Measurements from ENCODE around the gene COA3. TPM values are rescaled to one million over a fixed set of nuclear protein-coding genes. Genes with fewer than 3 reads are reported as not detected.
A peak's percentile ranks its signal among the peaks of the same experiment; 100 is the strongest.

Gene COA3
- total and polyA plus RNA-seq, 2 experiments from 2014 or later, result 81.2 to 138 TPM

DNA sequence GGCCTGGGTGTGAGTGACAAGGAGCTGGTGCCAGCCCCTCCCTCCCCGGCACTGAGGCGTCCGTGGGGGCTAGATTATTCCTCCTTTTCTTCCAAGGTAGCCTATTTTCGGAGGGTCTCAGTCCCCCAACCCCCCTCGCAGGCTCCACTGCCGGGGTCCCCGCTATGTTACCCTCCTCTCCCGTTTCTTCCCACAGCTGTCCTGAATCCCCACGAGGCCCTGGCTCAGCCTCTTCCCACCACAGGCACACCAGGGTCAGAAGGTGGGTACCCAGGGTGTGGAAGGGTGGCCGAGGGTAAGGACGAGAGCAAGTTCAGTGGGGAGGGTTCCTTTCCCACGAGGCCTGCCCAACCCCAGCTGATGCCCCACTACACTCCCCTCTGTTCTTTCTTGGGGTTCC lies 36.9 kb downstream of the COA3 start:
- ATAC-seq (no peak), DNase-seq (ENCODE audit: low spot score) (no peak)
- peaks cover 41% of the 10 kb centered on the region for H3K27me3 Mint-ChIP-seq (ENCODE audit: insufficient read depth, low read depth, poor library complexity)
- Histone ChIP-seq H3K27me3 (ENCODE audit: insufficient read depth) (peaks cover 40% of the 10 kb centered on the region), H3K4me2 (peak overlapping the region; percentile 96), H3K36me3 (ENCODE audit: insufficient read depth) (no peaks in the 10 kb centered on the region; the same call in 1 of the 2 replicates), H4K20me1 (replicated peaks; ENCODE audit: insufficient read depth) (no peaks in the 10 kb centered on the region), H3K79me2 (replicated peaks; ENCODE audit: insufficient read depth) (no peaks in the 10 kb centered on the region), H3K9me2 (ENCODE audit: insufficient read depth) (no peaks in the 10 kb centered on the region), H3K4me1 (ENCODE audit: insufficient read depth) (peaks cover 15% of the 10 kb centered on the region; the same call in 1 of the 2 replicates), H3F3A (replicated peaks; ENCODE audit: low read depth) (no peaks in the 10 kb centered on the region; the same call in 1 of the 2 replicates), H3K27ac (ENCODE audit: low read depth) (no peak overlapping the region), H3K4me3 (peak overlapping the region; percentile 80), H2AFZ (peak overlapping the region; percentile 81; the same call in 1 of the 2 replicates)
- H3K9me3 Mint-ChIP-seq, result no peaks in the 10 kb centered on the region
- no peaks in the 10 kb centered on the region for H3K36me3 Mint-ChIP-seq (ENCODE audit: low read depth)
- TF ChIP-seq EZH2phosphoT487 (IDR thresholded peaks at IDR 0.05; ENCODE audit: unreplicated experiment), result no peak
- TF ChIP-seq, protein P1, sequence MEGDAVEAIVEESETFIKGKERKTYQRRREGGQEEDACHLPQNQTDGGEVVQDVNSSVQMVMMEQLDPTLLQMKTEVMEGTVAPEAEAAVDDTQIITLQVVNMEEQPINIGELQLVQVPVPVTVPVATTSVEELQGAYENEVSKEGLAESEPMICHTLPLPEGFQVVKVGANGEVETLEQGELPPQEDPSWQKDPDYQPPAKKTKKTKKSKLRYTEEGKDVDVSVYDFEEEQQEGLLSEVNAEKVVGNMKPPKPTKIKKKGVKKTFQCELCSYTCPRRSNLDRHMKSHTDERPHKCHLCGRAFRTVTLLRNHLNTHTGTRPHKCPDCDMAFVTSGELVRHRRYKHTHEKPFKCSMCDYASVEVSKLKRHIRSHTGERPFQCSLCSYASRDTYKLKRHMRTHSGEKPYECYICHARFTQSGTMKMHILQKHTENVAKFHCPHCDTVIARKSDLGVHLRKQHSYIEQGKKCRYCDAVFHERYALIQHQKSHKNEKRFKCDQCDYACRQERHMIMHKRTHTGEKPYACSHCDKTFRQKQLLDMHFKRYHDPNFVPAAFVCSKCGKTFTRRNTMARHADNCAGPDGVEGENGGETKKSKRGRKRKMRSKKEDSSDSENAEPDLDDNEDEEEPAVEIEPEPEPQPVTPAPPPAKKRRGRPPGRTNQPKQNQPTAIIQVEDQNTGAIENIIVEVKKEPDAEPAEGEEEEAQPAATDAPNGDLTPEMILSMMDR (conservative IDR thresholded peaks at IDR 0.05; ENCODE audit: low read depth in 2 of 2), result no peak
- TF ChIP-seq, protein P2, sequence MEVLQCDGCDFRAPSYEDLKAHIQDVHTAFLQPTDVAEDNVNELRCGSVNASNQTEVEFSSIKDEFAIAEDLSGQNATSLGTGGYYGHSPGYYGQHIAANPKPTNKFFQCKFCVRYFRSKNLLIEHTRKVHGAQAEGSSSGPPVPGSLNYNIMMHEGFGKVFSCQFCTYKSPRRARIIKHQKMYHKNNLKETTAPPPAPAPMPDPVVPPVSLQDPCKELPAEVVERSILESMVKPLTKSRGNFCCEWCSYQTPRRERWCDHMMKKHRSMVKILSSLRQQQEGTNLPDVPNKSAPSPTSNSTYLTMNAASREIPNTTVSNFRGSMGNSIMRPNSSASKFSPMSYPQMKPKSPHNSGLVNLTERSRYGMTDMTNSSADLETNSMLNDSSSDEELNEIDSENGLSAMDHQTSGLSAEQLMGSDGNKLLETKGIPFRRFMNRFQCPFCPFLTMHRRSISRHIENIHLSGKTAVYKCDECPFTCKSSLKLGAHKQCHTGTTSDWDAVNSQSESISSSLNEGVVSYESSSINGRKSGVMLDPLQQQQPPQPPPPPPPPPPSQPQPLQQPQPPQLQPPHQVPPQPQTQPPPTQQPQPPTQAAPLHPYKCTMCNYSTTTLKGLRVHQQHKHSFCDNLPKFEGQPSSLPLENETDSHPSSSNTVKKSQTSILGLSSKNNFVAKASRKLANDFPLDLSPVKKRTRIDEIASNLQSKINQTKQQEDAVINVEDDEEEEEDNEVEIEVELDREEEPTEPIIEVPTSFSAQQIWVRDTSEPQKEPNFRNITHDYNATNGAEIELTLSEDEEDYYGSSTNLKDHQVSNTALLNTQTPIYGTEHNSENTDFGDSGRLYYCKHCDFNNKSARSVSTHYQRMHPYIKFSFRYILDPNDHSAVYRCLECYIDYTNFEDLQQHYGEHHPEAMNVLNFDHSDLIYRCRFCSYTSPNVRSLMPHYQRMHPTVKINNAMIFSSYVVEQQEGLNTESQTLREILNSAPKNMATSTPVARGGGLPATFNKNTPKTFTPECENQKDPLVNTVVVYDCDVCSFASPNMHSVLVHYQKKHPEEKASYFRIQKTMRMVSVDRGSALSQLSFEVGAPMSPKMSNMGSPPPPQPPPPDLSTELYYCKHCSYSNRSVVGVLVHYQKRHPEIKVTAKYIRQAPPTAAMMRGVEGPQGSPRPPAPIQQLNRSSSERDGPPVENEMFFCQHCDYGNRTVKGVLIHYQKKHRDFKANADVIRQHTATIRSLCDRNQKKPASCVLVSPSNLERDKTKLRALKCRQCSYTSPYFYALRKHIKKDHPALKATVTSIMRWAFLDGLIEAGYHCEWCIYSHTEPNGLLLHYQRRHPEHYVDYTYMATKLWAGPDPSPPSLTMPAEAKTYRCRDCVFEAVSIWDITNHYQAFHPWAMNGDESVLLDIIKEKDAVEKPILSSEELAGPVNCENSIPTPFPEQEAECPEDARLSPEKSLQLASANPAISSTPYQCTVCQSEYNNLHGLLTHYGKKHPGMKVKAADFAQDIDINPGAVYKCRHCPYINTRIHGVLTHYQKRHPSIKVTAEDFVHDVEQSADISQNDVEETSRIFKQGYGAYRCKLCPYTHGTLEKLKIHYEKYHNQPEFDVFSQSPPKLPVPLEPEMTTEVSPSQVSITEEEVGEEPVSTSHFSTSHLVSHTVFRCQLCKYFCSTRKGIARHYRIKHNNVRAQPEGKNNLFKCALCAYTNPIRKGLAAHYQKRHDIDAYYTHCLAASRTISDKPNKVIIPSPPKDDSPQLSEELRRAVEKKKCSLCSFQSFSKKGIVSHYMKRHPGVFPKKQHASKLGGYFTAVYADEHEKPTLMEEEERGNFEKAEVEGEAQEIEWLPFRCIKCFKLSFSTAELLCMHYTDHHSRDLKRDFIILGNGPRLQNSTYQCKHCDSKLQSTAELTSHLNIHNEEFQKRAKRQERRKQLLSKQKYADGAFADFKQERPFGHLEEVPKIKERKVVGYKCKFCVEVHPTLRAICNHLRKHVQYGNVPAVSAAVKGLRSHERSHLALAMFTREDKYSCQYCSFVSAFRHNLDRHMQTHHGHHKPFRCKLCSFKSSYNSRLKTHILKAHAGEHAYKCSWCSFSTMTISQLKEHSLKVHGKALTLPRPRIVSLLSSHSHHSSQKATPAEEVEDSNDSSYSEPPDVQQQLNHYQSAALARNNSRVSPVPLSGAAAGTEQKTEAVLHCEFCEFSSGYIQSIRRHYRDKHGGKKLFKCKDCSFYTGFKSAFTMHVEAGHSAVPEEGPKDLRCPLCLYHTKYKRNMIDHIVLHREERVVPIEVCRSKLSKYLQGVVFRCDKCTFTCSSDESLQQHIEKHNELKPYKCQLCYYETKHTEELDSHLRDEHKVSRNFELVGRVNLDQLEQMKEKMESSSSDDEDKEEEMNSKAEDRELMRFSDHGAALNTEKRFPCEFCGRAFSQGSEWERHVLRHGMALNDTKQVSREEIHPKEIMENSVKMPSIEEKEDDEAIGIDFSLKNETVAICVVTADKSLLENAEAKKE (CRISPR knock-in tag; IDR thresholded peaks at IDR 0.05), result no peak
- TF ChIP-seq, protein P3, sequence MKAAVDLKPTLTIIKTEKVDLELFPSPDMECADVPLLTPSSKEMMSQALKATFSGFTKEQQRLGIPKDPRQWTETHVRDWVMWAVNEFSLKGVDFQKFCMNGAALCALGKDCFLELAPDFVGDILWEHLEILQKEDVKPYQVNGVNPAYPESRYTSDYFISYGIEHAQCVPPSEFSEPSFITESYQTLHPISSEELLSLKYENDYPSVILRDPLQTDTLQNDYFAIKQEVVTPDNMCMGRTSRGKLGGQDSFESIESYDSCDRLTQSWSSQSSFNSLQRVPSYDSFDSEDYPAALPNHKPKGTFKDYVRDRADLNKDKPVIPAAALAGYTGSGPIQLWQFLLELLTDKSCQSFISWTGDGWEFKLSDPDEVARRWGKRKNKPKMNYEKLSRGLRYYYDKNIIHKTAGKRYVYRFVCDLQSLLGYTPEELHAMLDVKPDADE (IDR thresholded peaks at IDR 0.05), result no peak
- TF ChIP-seq NANOG (IDR thresholded peaks at IDR 0.05; ENCODE audit: borderline replicate concordance), result no peak
- no peak for TF ChIP-seq POLR2AphosphoS5 (IDR thresholded peaks at IDR 0.05; ENCODE audit: low read depth)
- no peak for TF ChIP-seq REST (IDR thresholded peaks at IDR 0.05; ENCODE audit: unreplicated experiment)
- no peak for TF ChIP-seq ZNF331 (CRISPR knock-in tag; IDR thresholded peaks at IDR 0.05; ENCODE audit: low read depth)
- TF ChIP-seq JUNB (IDR thresholded peaks at IDR 0.05; ENCODE audit: unreplicated experiment), result no peak
- no peak for TF ChIP-seq STAT1 (IDR thresholded peaks at IDR 0.05; ENCODE audit: unreplicated experiment)
- no peak for TF ChIP-seq EZH2 (IDR thresholded peaks at IDR 0.05; ENCODE audit: low read depth, unreplicated experiment)
- peaks cover 24% of the 10 kb centered on the region for H3K4me1 Mint-ChIP-seq
- no peak overlapping the region for H3K27ac Mint-ChIP-seq
- peak overlapping the region; percentile 39 for H3K4me3 Mint-ChIP-seq

Data from GM23338 (cell line).